GM18867 (cell line): Measurements from ENCODE around the gene FHOD3.
"Not testable (repeated sequence)": the region's sequence is repeated elsewhere in the genome, so short reads cannot be mapped to it uniquely, and the experiment has no call there.

Experiments used
- ATAC-seq: cut with Tn5 transposase; IDR thresholded peaks from one replicate; pipeline ENCODE4 v1.9.1; 2021; ENCODE audit warnings: mild to moderate bottlenecking, moderate library complexity; ENCODE audit not compliant: unreplicated experiment

The FHOD3 gene

DNA sequence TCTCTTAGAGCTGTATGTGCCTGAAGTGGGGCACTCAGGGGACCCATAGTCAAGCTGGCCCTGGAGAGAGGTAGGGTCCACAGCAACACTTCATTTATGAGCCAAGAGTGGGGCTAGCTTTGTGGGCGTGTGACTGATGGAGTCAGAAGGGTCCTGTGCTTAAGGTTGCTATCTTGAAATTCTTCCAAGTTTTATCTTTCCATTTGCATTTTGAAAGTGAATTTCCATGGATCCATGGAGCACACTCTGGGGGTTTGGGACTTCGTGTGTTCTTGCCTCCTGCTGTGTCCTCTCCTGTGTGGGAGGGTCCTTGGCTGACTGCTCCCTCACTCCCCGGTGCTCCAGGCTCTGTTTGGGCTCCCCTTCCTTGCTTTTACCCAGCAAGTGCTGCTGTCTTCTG, 50.8 kb downstream of the FHOD3 start:
- ATAC-seq: no peak

DNA sequence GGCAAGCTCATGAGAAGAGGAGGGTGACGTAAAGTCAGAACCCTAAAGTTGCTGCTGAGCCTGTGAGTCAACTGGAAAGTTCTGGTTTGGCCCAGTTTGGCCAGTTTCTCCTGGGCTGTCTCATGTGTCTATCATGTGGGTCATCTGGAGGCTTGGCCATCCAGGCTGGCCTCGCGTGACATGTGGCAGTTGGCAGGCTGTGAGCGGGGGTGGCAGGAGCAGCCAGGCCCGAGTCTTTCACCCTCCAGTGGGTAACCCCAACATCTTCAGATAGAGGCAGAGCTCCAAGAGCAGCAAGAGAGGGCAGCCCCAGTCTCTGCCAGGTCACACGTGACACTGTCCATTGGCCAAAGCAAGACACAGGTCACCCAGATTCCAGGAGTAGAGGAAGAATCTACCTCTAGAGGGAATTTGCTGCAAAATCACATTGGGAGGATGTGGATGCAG, 51.5 kb downstream of the FHOD3 start:
- no peak for ATAC-seq

DNA sequence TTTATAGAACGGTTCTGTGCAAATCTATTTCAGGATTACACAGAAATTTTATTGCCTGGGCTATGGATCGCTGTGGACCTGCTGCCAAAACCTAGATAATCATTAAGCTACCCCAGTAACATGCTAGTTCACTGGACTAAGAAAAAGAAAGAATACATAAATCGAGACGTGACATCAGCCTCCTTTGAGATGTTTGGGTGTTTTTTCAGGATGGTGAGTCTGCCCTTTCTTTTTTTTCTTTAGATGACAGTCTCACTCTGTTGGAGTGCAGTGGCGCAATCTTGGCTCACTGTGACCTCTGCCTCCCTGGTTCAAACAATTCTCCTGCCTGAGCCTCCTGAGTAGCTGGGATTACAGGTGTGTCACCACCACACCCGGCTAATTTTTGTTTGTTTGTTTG, 52.0 kb downstream of the FHOD3 start:
- ATAC-seq: no peak

DNA sequence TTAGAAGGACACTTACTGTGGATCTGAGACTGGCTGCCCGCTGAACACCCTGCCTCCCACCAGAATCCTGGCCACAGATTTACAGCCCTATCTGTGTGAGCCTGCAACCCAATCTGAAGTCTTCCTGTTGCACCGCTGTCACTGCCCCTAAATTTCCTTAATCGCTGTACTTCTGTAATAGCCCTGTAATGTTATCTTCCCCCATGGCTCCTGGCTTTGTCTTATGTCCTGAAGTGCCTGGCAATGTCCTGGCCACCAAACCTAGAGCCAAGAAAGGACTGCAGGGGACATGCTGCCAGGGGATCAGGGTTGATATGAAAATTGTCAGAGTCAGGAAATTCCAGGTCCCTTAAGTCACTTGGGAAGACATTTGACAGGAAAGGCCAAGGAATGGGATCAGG, 52.7 kb downstream of the FHOD3 start:
- ATAC-seq: no peak

DNA sequence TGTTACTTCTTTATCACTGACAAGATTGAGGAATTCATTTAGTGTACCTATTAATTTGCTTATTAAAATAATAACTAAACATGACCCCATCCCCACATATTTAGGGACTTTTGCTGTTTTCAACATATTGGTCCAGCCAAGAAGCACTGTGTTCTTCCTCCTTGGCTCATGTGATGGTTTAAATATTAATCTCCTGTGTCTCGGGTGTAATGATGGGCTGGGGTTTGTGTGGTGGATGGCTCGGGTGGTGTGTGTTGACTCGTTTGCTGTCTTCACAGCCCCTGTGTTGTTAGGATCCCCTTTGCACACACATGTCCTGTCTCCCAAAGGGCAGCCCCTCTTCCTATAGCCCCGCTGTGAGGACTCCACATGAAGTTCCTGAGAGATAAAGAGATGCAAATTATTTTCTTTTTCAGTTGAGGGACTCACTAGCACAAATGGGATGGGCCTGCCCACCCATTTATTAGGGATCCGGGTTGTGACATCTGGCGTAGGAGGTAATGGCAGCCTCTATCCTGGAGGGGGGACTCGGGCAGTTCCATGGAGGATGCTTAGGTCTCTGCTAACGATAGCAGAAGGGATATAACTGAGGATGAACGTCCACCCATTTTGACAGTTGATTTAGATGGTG, 53.4 kb downstream of the FHOD3 start:
- no peak for ATAC-seq

DNA sequence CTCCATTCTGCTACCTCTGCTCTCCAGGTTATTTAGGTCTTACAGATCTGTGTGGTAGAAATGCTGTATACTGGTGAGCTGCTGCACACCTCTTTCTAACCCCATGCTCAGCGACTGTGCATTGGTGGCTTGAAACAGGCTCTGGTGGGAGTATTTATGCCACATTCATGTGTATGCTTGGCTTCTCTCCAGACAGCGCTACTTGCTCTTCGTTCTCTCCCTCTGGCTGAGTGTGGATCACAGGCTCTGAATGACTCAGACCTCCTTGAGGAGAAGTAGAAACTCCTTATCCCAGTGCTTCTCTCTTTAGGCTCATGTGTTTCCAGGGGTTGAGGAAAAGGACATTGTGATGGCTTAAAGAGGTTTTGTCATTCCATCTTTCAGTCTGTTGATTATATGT, 54.9 kb downstream of the FHOD3 start:
- ATAC-seq: no peak

DNA sequence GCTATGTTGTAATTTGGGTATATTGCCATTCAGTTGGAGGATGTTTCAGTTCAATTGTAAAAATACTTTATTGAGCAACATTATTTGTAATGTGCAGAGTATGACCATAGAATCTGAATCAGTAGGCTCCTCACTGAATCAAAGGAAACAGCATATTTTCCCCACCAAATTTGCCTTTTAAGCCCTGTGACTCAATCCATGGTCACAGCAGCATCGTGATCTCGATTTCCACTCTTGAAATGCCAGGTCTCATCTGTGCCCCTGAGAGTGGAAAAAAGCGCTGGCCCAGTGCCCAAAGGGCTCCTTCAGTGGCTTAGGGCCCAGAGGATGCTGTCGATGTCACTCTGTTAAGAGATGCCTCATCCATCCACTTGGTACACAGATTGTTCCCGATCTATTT, 57.5 kb downstream of the FHOD3 start:
- ATAC-seq: no peak

DNA sequence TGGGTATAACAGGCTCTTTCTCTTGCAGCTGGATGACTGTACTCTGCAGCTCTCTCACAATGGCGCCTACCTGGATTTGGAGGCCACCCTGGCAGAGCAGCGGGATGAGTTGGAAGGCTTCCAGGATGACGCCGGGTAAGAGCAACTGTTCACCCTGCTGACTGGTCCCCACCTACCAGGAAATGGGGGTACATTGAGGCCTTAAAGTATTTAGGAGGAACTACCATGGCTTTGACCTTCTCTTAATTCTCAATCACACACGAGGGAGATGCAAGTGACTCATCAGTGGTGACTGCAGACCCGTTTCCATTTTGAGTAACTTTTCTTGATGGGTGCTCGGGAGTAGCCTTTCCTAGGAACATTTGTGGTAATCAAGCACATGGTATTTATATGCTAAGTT, 58.0 kb downstream of the FHOD3 start:
- no peak for ATAC-seq

DNA sequence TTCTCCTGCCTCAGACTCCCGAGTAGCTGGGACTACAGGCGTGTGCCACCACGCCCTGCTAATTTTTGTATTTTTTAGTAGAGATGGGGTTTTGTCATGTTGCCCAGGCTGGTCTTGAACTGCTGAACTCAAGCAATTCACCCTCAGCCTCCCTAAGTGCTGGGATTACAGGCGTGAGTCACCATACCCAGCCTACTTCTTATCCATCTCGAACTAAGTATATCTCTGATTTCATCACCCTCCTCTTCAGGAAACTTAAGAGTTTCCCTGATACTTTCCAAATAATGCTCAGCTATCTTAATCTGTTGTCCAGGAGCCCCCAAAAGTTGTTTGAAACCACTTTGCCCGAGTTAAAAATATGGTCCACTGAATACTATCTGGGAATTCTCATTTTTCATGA, 59.2 kb downstream of the FHOD3 start:
- ATAC-seq: not testable (repeated sequence)

DNA sequence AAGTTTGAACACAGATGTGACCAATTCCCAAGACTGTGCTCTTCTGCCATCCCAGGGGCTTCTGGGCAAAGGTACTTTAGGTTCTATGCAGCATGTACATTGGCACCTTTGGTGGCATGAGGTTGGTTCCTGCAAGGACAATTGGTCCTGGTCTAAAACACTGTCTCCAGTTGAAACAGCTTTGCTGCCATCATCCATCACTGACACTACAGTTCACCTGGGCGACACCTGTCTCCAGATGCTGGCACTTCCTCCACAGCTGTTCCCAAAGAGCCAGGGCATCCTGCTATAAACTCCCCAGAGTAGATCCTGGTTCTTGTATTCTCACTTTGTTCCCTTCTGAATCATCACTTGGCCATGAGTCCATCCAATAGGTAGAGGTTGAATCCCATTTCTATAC, 60.6 kb downstream of the FHOD3 start:
- ATAC-seq: no peak

DNA sequence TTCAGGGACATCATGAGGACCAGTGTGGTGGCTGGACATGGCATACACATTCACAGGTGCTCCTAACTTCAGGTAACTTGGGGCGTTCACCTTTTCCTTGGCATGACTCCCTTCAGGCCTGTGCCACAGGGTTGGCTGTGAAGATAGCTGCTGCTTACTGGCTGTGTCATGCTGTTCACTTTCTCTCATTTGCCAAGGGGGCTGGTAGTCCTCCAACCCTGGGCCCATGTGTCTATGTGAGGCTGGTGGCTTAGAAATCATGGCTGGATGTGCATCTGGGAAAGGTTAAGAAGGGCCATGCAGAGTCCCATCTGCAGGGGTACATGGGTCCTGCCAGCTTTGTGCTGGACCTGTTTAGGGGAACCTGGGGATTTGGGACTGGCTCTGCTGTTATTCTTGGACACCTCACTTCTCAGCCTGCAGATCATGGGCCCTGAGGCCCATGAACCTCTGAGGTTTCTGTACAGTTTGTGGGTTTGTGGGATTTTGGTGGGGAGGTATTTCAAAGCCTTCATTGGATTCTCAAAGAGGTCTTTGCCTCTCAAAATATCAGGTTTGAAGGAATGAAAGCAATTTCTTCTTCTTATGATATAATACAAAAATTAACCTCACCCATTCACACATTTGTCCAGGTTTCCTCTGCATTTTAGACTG, 62.9 kb downstream of the FHOD3 start:
- no peak for ATAC-seq

DNA sequence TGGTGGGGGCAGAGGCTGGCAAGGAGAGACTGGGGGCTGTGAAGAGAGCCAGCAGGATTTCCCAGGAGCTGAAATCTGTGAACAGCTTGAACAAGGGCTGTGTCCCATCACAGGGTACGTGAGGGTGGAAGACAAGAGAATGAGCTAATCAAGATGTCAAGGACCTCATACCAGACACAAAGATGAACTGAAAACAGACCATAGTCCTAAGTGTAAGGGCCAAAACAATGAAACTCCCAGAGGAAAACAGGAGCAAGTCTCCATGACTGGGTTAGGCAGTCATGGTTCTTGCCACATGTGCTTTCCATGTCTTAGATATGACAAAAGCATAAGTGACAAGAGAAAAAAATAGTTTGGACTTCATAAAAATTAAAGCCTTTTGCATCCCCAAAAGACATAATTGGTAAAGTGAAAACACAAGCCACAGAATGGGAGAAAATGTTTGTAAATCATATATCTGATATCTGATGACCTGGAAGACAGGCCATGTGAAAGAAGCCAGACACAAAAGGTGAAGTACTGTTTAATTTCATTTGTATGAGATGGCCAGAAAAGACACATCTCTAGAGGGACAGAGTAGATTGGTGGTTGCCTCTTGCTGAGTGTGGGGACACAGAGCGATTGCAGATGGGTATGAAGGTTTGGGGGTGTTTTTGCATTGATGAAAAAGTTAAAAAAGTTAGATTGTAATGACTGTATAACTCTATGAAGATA, 67.6 kb downstream of the FHOD3 start:
- ATAC-seq: no peak

DNA sequence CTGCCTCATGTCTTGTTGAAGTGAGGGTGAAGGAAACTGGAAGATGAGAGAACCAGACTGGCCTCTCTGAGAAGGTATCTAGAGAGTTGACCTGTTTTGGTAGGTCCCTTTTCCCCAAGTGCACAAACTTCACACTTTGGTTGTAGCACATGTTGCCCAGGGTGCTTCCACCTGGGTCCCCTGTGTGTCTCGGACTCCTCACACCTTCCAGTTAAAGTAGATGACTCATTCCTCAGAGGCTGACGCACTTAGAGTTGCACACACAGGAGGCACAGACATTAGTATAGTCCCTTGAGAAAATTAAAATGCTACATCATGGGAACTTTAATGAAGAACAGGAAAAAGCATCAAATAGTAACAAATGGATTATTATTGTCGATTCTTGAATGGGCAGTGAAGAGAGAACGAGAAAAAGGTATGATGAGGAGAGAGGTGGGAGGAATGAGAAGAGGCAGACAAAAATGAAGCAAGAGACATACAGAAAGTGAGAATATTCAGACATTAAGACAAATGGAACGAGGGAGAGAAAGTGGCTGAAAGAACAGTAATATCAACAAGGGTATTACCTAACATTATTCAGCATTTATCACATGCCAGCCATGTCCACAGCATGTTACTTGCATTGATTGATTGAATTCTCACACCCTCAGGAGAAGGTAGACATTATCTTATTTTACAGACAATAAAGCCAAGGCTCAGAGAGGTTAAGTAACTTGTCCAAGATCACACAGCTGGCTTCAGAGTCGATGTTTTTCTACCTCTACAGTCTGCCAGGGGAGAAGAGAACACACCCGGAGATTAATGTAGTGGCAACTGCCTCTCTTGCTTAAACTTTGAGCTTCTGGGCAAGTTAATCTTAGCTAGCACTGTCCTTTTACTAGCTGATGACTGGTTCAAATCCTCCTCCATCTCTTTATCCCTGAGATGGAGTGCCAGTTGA, 68.6 kb downstream of the FHOD3 start:
- ATAC-seq: peak; percentile 75

DNA sequence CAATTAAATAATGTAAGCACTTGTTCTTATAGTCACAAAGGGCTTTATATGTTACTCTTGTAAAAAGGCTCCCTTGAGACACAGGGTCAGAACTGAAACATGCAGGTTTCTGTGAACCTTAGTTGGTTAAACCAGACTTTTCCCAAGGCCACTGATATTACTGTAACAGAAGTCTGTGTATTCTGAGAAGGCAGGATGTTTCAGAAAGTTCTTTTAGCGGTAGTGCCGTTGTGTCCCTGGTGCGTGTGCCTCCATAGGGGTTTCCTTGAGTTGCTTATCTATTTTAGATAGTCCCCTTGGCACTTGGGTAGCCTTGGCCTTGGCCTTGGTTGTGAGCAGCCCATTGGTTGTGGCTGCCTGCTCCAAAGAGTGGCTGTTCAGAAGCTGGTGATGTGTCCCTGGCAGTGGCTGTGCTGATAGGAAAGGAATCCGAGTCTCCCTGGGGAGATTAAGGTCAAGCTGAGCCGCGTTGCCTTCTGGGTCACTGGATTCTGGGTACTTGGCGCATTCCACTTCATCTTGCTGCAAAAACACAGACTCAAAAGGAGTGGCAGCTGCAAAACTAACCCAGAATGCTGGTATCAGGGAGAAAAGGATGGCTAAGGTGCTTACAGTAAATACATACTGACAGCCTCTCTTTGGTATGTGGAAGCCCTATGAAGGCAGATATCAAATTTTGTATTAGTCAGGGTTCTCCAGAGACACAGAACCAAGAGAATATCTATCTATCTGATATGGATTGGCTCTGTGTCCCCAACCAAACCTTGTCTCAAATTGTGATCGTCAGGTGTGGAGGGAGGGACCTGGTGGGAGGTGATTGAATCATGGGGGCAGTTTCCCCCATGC, 69.7 kb downstream of the FHOD3 start:
- peak; percentile 59 for ATAC-seq

DNA sequence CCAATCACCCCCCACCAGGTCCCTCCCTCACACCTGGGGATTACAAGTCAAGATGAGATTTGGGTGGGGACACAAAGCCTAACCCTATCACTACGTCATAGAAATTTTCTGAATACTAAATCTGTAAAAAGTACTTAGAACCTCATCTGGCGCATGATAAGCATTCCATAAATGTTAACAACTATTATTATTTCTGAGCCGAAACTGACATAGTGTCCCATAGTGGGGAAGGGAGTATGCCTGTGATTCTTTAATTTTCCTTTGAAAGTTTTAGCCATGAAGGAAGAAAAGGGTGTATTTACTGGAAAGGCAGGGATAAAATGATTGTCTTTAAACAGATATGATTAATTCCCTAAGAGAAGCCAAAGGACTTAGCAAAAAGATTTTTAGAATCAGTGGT, 71.4 kb downstream of the FHOD3 start:
- no peak for ATAC-seq

DNA sequence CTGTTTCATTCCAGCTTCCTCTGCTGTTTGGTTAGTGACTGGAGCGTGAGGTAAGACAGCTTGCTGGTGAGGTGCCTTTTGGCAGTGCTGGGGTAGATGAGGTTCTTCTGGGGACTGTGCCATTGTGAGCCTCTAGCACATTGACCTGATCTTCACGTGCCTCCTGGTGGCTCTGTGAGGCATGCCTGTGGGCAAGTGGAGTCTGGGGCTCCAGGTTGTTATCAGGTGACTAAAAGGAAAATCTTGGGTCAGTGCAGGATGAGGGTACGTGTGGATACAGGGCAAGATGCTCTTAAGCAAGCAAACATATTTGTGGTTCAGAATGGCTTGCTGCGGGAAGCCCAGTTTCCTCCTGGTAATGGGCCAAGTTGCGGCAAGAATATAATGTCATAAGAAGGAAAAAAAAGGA, 75.4 kb downstream of the FHOD3 start:
- ATAC-seq: peak; percentile 55

DNA sequence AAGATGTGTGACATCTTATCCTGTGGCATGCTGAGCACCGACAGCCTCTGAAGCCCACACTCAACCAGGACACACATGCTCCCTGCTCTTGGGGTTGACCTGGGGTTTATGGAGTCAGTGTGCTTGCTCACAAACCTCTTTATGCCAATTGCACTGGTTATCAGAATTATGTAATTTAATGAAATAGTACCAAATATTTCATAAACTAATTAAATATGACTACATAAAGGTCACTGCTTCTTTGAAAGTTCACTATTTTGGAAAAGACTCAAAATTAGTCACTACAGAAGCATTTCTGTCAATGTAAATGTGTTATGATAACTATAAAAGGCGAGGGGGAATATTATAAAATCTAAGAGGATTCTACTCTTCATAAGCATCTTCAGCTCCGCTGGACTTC, 76.7 kb downstream of the FHOD3 start:
- ATAC-seq: no peak

DNA sequence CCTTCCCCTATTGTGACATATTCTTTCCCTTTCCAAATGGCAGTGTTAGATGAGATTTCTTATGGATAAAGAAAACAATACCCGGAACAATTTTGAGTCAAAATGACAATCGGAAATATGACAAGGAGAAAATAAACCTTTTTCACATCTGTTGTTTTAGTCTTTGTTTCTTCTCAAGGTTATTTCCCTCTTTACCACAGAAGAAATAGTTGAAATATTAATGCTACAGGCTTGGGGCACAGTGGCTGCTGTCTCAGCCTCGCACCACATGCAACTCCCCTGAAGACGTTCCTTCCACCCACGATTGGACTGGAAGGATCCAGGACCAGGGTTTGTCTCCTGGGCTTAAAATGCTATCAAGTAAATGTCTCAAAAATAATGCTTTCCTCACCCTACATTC, 77.6 kb downstream of the FHOD3 start:
- ATAC-seq: peak; percentile 47

DNA sequence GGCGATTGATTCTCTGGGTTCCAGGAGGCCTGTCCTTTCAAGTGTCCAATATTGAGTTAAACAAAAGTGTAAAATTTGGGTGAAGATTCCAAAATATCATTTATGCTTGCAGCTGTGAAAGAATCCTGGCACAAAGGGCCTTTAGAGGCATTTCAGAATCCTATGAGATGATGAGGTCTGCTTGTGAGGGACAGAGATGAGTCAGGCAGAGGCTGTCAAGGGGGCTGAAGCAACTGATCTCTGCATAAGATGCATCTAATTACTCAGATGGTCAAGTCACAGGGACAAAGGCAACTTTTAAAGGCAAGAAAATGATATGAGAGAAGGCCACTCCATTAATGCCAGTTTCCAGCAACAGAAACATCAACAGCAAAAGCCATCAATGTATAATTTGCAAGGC, 78.8 kb downstream of the FHOD3 start:
- no peak for ATAC-seq

DNA sequence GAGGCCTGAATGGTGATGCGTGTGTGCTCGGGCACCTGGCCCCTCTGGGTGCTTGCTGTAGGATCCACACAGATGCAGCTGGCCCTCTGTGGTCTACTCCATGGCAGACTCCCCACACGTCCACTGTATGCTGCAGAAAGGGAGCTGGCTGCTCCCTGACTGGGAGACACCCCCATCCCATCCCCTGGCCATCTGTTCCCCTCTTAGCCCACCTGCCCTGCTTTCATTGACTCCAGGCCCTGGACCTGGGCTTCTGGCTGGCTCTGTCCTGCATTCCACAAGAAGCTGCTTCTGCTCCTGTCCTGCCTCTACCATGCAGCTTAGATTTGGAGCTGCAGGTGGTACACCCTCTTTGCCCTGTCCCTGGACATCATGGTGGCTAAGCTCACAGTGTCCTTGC, 80.1 kb downstream of the FHOD3 start:
- ATAC-seq: no peak
